Measurements from ENCODE around the gene GNPTAB. TPM values are rescaled to one million over a fixed set of nuclear protein-coding genes. Genes with fewer than 3 reads are reported as not detected.

GNPTAB gene
- total RNA-seq, 1 experiment from 2014 or later: 19.0 TPM

DNA sequence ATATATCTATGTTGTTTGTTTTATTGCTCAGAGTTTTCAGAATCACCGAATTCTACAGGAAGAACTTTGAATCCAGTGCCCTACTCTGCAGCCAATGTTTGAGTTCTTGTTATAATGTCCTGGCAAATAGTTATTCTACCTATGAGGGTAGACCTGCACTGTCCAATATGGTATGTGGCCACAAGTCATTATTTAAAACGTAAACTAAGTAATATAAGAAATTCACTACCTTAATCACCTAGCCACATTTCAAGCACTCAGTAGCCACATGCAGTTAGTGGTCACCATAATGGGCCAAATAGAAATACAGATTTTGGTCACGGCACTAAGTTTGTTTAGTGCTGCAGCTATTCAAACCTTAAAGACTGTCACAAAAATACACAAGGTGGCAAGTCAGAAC, 26.4 kb downstream of the GNPTAB start:
- DNase-seq (ENCODE audit: low spot score): no peak

GRCh38 chr12:101803978-101804377, 26.8 kb downstream of the GNPTAB start:
- no peak for DNase-seq (ENCODE audit: low spot score)

DNA sequence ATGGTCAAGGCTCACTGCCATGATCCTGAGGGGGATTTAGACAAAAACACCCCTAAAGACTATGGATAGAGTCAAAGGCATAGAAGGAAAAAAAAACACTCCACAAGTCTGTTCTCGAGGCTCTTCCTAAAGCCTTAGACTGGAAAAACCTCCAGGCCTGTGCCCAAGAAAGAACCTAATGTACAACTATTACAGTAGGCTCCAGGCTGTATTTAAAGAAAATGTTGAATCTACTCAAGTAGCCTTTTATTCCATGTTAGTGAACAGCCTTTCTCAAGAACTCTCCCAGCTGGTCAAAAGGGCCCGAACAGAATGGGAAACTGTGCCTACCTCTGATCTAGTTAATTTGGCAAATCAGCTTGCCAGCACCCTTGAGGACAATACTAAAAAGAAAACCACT, 28.3 kb downstream of the GNPTAB start:
- DNase-seq (ENCODE audit: low spot score): no peak

DNA sequence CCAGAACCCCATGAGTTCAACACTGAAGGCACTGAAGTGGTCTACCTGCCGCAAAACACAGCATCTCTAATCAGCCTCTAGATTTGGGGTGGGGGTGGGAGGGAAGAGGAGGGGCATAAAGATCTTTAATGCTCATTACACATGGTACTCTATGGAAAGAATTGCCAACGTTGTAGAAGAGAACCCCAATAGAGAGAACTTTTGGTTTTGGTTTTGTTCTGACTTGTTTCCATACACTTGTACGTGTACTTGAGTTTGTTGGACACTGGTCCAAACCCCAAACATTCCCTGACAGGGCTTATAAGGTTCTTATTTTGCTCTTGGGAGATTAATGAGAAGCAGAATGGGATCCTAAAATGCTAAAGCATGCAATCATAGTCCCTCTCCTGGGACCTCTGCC, 31.0 kb downstream of the GNPTAB start:
- DNase-seq (ENCODE audit: low spot score): no peak

DNA sequence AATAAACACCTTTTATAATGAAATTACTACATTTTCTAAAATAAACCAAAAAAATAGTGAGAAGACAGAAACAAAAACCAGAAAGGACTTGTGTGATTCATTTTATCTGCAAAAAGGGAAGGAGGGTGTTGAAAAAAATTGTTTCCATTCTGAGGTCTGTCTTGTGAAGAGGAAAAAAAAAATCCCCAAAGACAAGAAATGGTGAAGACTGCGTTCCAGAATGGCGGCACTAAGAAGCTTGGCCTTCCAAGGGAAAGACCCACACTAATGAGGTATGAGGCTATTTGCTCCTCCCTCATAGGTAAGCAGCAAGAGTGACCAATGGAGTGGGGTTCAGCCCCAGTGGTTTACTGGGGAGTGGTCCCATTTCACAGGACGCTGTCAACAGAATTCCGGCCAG, 35.0 kb downstream of the GNPTAB start:
- no peak for DNase-seq (ENCODE audit: low spot score)

DNA sequence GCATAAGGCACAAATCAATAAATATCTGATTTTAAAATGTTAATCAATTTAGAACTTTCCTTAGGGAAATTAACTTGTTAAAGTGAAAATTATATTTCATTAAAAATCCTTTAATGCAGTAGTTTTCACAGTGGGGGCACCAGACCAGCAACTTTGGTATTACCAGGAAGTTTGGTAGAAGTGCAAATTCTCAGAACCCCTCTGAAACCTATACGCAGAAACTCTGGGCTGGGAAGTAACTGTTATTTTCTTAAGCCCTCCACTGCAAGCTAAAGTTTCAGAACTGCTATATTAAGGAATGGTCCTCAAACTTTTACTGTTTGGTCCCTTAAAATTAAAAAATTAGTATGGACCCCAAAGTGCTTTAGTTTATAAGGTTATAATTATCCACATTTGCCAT, 35.7 kb downstream of the GNPTAB start:
- DNase-seq (ENCODE audit: low spot score): no peak

- DNase-seq (ENCODE audit: low spot score): no peak
Observed at GRCh38 chr12:101794574-101794973, 36.2 kb downstream of the GNPTAB start.

DNA sequence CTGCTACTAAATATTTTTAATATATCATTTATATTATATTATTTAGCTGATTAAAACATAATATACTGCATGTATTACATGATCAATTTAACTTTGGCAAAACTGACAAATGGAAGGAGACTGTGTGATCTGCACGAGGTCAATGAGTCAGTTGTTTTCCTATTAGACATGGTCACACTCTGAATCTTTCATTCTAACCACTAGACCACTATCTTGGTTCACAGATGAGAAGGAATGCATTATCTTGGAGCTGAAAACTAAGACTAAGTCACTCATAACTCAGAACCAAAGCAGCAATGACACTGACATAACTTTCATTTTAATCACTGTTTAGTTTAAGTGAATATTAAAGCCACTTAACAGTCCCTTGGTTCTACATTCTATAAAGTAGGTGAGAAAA, 37.4 kb downstream of the GNPTAB start:
- peak; percentile 75 for DNase-seq (ENCODE audit: low spot score)

DNA sequence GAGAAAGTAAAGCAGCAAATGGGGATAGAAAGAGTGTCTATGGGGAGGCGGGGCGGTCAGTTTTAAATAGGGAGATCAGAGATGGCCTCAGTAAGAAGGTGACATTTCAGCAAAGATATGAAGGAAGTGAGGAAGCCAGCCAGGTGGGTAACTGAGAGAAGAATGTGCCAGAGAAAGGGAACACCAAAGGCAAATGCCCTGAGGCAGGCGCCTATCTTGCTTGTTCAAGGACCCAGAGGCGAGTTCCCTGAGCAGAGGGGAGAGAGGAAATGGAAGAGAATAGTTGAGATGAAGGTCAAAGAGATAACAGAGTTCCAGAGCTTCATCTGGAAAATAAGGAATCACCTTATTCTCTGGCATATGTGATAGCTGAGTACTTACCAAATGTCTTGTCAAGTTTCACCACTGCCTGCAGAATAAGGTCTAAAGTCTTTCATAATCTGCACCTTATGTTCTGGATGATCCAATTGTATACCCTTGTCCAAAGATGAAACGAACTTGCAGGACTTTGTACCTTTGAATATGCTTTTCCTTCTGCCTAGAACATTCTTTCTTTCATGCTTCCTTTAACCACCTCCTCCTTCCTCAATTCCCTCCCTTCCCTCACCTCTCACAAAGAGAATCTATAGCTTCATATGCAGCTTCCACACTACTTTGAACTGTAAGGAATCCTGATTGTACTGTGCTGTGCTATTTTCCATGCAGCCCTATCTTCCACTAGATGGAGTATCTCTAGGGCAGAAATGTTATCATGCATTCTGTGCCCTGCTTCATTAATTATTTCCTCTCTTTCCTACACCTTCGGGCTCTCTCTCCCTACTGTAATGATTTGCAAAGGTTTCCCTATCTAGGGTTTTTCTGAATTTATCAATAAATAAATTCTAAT, 38.5 kb downstream of the GNPTAB start:
- peak; percentile 13 for DNase-seq (ENCODE audit: low spot score)

GRCh38 chr12:101789171-101789570, 41.6 kb downstream of the GNPTAB start:
- no peak for DNase-seq (ENCODE audit: low spot score)

DNA sequence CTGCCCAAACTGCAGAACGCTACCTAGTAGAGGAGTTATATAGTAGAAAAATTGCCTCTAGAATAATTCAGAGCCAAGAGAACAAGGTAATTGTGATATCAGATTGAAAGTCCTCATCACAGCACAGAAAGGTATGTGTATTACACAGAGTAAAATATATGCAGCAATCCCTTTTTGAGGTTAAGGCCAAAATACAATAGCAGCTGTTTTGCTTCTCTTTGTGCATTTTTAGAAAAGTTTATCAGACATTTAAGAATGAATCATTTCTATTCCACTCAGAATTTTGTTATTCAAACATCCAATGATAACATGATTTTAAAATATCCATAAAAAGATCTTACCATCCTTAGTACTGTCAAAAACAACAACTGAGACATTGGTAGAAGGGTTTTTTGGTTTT, 45.1 kb downstream of the GNPTAB start:
- no peak for DNase-seq (ENCODE audit: low spot score)

- no peak for DNase-seq (ENCODE audit: low spot score)
Observed at GRCh38 chr12:101784376-101784775, 46.4 kb downstream of the GNPTAB start.

GRCh38 chr12:101783838-101784237, 46.9 kb downstream of the GNPTAB start:
- no peak for DNase-seq (ENCODE audit: low spot score)

- DNase-seq (ENCODE audit: low spot score): no peak
Observed at GRCh38 chr12:101783150-101783549, 47.6 kb downstream of the GNPTAB start.

DNA sequence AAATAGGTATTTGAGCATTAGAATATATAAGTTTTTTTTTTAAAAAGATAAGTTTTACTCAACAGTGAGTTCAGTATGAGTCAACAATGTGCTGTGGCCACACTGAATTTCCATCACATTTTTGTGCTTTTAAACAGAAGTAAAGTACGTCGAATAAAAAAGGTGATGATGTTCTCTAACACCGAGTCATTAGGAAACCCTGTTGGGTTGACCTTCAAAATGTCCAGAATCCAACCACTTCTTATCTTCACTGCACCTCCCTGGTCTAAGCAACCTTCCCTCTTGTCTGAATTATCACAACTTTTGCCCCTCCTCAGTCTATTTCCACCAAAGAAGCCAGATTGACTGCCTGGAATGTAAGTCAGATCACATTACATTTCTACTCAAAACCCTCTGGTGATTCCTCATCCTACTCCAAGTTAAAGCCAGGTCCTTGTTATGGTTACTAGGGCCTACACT, 48.5 kb downstream of the GNPTAB start:
- DNase-seq (ENCODE audit: low spot score): no peak

GRCh38 chr12:101781834-101782233, 48.9 kb downstream of the GNPTAB start:
- no peak for DNase-seq (ENCODE audit: low spot score)

GRCh38 chr12:101780599-101780998, 50.2 kb downstream of the GNPTAB start:
- no peak for DNase-seq (ENCODE audit: low spot score)

GRCh38 chr12:101779626-101780025, 51.1 kb downstream of the GNPTAB start:
- no peak for DNase-seq (ENCODE audit: low spot score)

GRCh38 chr12:101779200-101779599, 51.6 kb downstream of the GNPTAB start:
- no peak for DNase-seq (ENCODE audit: low spot score)

GRCh38 chr12:101777978-101778377, 52.8 kb downstream of the GNPTAB start:
- no peak for DNase-seq (ENCODE audit: low spot score)

DNA sequence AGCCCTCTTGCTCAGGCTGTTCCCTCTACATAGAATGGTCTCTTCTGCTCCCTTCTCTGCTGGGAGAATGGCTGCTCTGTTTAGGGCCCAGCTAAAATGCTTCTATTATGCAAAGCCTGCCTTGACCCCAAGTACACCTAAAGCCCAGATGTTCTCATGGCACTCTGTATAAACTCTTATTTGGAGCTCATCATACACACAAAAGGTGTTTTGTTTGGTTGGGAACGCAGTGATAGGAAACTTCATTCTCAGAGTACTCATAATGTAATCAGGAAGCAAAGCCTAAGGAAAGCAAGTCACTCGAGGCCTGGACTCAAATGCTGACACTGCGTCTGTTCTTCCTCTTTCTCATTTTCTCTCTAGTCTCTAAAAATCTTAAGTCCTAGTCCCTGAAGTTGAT, 53.3 kb downstream of the GNPTAB start:
- DNase-seq (ENCODE audit: low spot score): no peak

DNA sequence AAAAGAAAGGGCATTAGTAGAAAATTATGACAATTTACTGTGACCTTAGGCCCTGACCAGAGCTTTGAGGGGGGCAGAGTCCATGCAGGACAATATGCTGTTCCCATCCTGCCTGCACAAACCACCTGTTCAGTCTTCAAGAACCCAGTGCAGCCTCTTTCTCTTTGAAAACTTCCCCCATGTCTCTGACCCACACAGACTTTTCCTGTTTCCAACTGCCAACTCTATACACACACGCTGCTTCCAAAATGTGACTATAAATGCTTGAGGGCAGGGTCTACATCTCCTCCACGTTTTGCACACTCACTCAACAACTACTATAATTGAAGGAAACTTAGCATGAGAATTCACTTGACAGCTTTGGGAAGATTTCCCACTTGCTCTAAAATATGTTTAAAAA, 54.9 kb downstream of the GNPTAB start:
- no peak for DNase-seq (ENCODE audit: low spot score)

DNA sequence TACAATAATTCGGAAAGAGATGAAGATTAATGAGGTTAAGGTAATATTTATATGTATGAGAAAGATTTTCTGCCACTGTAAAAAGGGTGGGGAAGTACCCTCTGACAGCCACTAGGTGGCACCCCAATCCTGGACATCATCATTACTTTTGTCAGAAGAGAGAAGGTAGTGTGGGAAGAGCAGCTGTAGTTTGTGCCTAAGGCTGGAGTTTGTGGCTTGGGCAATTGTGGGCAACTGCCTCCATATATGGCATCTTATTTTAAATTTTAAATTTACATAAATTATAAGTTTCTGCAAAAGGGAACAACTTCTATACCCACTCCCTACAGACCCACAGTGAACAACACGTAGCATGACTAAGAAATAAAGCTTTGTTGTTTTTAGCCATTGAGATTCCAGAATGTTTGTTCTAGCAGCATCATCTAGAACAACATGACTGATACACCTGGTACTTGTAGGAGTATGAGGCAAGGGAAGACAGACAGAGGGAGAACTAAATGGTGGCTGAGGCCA, 57.1 kb downstream of the GNPTAB start:
- DNase-seq (ENCODE audit: low spot score): peak; percentile 40
